Activated naive CD8-positive, alpha-beta T cell treated with anti-CD3 and anti-CD28 coated beads, Interleukin-2, amount 10 ng/mL, durations not matched to agents 7 days and 5 days (primary cell): Measurements from ENCODE around the gene CDKN2B-AS1. TPM values are rescaled to one million over a fixed set of nuclear protein-coding genes. Genes with fewer than 3 reads are reported as not detected.
A peak's percentile ranks its signal among the peaks of the same experiment; 100 is the strongest.

Experiments
- ATAC-seq: fragments of 150-1000 bp; cut with Tn5 transposase; one replicate; pipeline ENCODE4 v1.10.0; 2021; ENCODE audit warnings: low read depth, moderate library complexity
- POLR2A ChIA-PET: fragments of 350-600 bp; sonication (Branson Sonifier 250); formaldehyde crosslinking; loops from one replicate; lab custom pipeline; 2021; ENCODE audit warnings: antibody characterized with exemption; lab: Charles Lee
- DNase-seq: peaks from one replicate; pipeline ENCODE4 v3.0.0; 2021
- H3K27ac Mint-ChIP-seq: one replicate; pipeline ENCODE4 v1.8.0; 2022; ENCODE audit warnings: mild to moderate bottlenecking, mixed read lengths
- H3K27me3 Mint-ChIP-seq: one replicate; pipeline ENCODE4 v1.8.0; 2022; ENCODE audit warnings: mild to moderate bottlenecking, moderate library complexity, mixed read lengths
- H3K36me3 Mint-ChIP-seq: one replicate; pipeline ENCODE4 v1.8.0; 2021; ENCODE audit warnings: mild to moderate bottlenecking, mixed read lengths
- H3K4me1 Mint-ChIP-seq: one replicate; pipeline ENCODE4 v1.8.0; 2021; ENCODE audit warnings: mixed read lengths
- H3K4me3 Mint-ChIP-seq: one replicate; pipeline ENCODE4 v1.8.0; 2022; ENCODE audit warnings: mild to moderate bottlenecking, moderate library complexity, mixed read lengths
- H3K9me3 Mint-ChIP-seq: one replicate; pipeline ENCODE4 v1.8.0; 2021; ENCODE audit warnings: mixed read lengths
- total RNA-seq, 2 experiments: library from RNA; stranded (reverse); gene quantifications; one replicate each; pipeline ENCODE4 v1.2.3, GENCODE V29; 2021

CDKN2B-AS1 gene
- total RNA-seq, 2 experiments from 2014 or later, result 3.7 to 5.1 TPM

DNA sequence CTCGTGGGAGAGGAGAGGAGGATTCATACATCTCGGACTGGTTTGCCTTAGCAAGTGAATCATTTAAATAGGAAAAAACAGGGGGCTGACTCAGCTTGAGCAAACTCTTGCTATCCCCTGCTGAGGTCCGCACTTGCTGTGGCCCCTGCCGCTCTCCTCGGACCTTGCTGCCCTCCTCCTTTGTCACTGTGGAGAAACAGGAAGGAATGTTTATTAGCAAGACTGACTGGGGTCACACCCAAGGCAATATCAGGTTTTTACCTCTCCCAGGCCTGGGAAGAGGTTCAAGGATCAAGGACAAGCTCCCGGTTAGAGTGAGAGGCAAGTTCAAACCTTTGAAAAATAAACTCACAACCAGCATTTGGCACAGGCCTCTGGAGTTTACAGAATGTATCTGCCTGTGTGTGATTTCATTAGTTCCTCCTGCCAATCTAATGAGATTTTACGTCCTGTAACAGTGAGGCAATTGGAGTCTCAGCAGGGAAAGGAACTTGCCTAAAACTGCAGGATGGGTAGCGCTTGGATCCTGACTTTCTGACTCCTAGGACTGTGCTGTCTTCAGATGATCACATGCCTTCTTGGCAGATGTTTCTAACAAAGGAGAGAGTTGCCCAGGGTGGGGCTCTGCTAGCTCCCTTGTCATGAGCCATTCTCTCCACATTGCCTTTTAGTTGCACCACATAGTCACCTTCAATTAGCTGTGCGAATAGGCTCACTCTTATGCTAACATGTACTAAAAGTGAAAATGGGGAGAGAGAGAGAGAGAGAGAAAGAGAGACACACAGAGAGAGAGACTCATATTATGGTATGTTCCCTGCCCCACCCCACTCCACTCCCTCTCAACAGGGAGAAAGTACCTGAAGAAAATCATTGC, 123.2 kb downstream of the CDKN2B-AS1 start:
- Mint-ChIP-seq H3K9me3 (peaks cover 8% of the 10 kb centered on the region), H3K4me3 (no peak overlapping the region), H3K27ac (peak overlapping the region; percentile 74), H3K4me1 (peaks cover 24% of the 10 kb centered on the region), H3K36me3 (peaks cover 28% of the 10 kb centered on the region), H3K27me3 (peaks cover 32% of the 10 kb centered on the region)
- peak; percentile 36 for ATAC-seq
- POLR2A ChIA-PET, result interaction anchor here (0.5 to 1.2 kb wide), 4 partner anchors 37 to 315 kb away, joined by 3 to 5 read pairs (median 4); partner anchors contain the start of gene MTAP
- no peak for DNase-seq

DNA sequence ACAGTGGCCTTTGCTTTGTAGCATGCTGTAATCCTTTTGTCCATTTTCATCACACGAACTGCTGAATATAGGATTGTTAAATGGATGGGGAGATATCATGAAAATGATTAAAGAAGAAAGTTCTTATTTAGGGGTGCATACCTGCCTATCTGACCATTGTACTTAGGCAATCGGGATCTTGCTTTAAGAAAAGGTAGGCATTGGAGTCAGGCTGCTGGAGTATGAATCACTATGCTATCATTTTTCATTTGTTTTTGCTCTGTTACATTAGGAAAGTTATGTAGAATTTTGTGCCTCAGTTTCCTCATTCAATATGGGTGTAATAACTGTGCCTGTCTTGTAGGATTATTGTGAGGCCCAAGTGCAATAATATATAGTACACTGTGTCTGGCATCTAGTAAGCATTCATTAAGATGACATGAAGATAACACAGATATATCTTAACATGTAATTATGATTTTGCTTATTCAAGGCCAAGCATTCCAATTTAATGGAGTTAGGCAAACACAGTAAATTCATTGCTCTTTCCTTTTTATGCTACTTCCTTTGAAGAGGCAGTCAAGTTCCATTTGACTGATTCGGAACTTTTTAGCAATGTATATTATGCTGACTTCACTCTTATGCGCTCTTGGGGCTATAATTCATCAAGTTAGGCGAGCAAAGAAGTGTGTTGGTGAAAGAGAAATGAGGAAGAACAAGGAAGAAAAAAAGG, 124.4 kb downstream of the CDKN2B-AS1 start:
- Mint-ChIP-seq H3K27ac (peak overlapping the region; percentile 10), H3K27me3 (peaks cover 41% of the 10 kb centered on the region), H3K4me3 (peak overlapping the region; percentile 0), H3K4me1 (peaks cover 24% of the 10 kb centered on the region), H3K9me3 (peaks cover 8% of the 10 kb centered on the region), H3K36me3 (peaks cover 22% of the 10 kb centered on the region)
- DNase-seq (no peak), ATAC-seq (no peak)
- POLR2A ChIA-PET, result interaction anchor here (0.8 to 1.5 kb wide), 8 partner anchors 11 to 136 kb away, joined by 3 to 8 read pairs (median 3); partner anchors contain the start of genes CDKN2A, CDKN2B and CDKN2B-AS1

DNA sequence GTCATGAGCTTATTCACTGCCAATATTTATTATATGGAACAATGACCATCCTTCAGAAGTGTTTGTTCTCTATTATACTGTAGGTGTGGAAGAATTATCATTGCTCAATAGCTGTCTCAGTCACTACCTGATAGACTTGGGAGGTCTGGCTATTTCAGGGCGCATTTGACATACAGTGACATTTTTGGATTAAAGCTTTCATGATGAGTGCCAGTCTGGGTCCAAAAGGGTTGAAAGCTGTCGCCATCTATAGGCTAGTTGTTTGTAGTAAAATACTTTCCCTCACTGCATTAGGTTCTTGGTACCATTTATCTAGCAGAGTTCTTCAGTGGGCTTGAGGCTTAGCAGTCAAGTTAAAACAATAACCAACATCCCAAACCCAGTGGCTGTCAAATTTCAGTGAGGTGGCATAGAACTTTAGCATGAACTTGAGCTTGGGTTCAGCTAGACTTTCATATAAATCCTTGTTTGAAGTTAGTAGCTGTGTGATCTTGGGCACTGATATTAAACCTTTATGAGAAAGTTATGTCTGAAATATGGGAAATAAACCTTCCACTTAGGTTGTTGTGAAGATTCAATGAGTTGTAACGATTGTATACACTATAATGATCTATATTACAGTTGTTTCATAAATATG, 125.0 kb downstream of the CDKN2B-AS1 start:
- peak; percentile 89 for ATAC-seq
- DNase-seq, result no peak
- Mint-ChIP-seq H3K9me3 (peaks cover 5% of the 10 kb centered on the region), H3K27me3 (peaks cover 43% of the 10 kb centered on the region), H3K36me3 (peaks cover 18% of the 10 kb centered on the region), H3K27ac (peak overlapping the region; percentile 10), H3K4me1 (peaks cover 24% of the 10 kb centered on the region), H3K4me3 (peak overlapping the region; percentile 0)
- POLR2A ChIA-PET, result interaction anchor here (0.8 to 1.5 kb wide), 7 partner anchors 12 to 137 kb away, joined by 3 to 8 read pairs (median 3); partner anchors contain the start of genes CDKN2A, CDKN2B and CDKN2B-AS1

DNA sequence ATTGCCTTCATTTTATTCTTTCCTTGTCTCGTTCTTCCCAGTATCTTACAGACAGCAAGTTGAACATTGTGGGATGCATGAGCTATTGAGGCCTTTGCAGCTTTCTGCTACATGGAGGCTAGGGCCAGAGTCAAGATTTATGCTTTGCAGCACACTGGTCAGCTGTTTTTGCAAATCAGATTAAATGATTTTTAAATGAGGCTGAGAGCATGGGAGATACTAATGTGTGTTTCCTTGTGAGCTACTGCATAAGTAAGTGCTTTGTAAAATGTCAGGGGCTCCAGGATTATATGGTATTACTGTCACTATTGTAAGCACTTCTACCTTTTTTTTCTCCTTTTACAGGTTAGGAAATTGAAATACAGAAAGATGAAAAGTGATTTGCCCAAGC, 125.6 kb downstream of the CDKN2B-AS1 start:
- H3K9me3 Mint-ChIP-seq, result peaks cover 1% of the 10 kb centered on the region
- H3K4me1 Mint-ChIP-seq, result peaks cover 24% of the 10 kb centered on the region
- peaks cover 15% of the 10 kb centered on the region for H3K36me3 Mint-ChIP-seq
- peaks cover 43% of the 10 kb centered on the region for H3K27me3 Mint-ChIP-seq
- ATAC-seq (no peak), DNase-seq (no peak)
- H3K4me3 Mint-ChIP-seq, result no peak overlapping the region
- POLR2A ChIA-PET, result interaction anchor here (0.6 to 1.5 kb wide), 6 partner anchors 12 to 137 kb away, joined by 3 to 8 read pairs (median 3); partner anchors contain the start of gene CDKN2B
- H3K27ac Mint-ChIP-seq, result no peak overlapping the region

DNA sequence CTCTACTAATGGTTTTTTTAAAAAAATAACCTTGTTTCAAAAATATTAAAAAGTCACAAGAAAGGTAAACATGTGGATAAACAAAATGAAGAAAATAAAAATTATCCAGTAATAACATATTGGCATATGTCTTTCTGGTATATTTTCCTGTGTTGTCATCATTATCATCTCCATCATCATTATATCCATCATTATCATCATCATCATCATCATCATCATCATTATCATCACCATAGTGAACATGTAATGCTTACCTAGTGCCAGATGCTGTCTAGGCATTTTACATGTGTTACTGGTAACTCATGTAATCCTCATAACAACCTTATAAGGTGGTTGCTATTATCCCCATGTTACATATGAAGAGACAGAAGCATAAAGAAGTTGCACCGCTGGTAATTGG, 126.0 kb downstream of the CDKN2B-AS1 start:
- no peak overlapping the region for H3K27ac Mint-ChIP-seq
- no peaks in the 10 kb centered on the region for H3K9me3 Mint-ChIP-seq
- no peak for ATAC-seq
- H3K27me3 Mint-ChIP-seq, result peaks cover 44% of the 10 kb centered on the region
- peaks cover 24% of the 10 kb centered on the region for H3K4me1 Mint-ChIP-seq
- no peak overlapping the region for H3K4me3 Mint-ChIP-seq
- no peak for DNase-seq
- POLR2A ChIA-PET, result interaction anchor here (0.6 to 1.3 kb wide), 2 partner anchors 13 to 17 kb away, joined by 3 read pairs; no protein-coding TSS in a partner anchor
- peaks cover 14% of the 10 kb centered on the region for H3K36me3 Mint-ChIP-seq

DNA sequence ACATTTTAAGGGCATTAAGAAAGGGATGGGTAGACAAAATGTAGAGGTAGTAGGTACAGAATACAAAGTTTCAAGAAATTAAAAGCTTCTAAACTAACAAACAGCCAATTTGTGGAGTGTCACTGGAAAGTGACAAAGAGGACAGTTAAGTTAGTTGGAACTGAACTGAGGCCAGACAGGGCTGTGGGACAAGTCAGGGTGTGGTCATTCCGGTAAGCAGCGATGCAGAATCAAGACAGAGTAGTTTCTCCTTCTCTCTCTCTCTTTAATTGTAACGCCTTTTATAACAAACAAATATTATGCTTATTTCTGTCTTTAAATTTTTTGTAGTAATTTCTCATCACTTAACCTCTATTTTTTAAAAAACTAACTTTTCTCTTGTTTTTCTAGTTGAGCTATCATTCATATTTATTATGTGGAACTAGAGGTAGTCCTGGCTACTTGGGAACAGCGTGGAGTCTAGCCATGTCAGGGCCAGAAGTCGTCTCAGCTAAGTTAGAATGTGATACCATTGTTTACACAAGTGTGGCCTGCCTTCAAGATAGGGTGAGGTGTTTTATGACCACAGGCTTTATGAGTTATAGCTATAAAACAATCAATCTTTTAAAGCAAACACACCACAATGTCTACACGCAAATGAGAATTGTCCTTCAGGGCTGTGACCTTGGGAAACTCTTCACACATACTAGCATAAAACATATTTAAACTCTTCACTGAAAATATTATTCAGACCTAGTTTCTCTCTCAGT, 129.8 kb downstream of the CDKN2B-AS1 start:
- Mint-ChIP-seq H3K9me3 (no peaks in the 10 kb centered on the region), H3K4me1 (peaks cover 7% of the 10 kb centered on the region), H3K4me3 (no peak overlapping the region), H3K27ac (no peak overlapping the region), H3K36me3 (no peaks in the 10 kb centered on the region), H3K27me3 (peaks cover 47% of the 10 kb centered on the region)
- ATAC-seq, result no peak
- DNase-seq, result no peak
- POLR2A ChIA-PET, result no interaction called here

DNA sequence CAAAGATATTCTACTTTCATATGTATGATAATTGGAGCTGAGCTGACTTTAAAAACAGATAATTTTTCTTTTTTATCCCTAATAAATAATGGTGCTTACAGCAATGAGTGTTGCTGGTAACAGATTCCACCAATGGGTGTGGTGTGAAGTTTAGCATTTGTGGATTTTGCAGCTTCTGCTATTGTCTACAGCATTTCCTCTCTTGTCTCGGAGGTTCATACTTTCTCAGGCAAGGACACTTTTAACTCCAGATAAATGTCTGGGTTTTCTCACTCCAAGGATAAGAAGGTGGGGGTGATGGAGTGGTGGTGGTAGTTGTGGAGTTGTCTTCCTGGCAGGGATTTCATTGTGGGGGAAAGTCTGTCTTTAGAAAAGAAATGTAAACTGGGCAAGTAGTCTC, 134.5 kb downstream of the CDKN2B-AS1 start:
- Mint-ChIP-seq H3K27me3 (peaks cover 32% of the 10 kb centered on the region), H3K4me3 (no peak overlapping the region), H3K4me1 (no peaks in the 10 kb centered on the region), H3K36me3 (no peaks in the 10 kb centered on the region), H3K27ac (no peak overlapping the region), H3K9me3 (no peaks in the 10 kb centered on the region)
- ATAC-seq, result no peak
- POLR2A ChIA-PET, result no interaction called here
- no peak for DNase-seq

DNA sequence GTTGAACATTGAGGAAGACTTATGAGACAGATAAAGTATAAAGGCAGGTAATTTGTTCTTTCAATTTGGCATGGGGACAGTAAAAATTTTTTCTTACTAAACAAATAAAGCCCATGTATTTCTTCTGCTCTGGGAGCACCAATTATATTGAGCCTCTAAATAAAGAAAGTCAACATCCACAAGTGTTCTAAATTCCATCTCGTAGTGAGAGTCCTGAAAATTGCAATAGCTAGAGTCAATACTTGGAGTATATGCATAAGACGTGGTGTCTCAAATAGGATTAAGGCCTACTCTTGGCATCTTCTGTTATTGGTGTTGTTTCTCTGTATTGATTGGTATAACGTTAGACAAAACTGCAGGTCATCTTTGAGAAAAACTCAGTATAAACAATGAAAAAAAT, 135.0 kb downstream of the CDKN2B-AS1 start:
- POLR2A ChIA-PET, result no interaction called here
- H3K27ac Mint-ChIP-seq, result no peak overlapping the region
- H3K36me3 Mint-ChIP-seq, result no peaks in the 10 kb centered on the region
- peaks cover 29% of the 10 kb centered on the region for H3K27me3 Mint-ChIP-seq
- H3K4me3 Mint-ChIP-seq, result no peak overlapping the region
- ATAC-seq (no peak), DNase-seq (no peak)
- no peaks in the 10 kb centered on the region for H3K9me3 Mint-ChIP-seq
- H3K4me1 Mint-ChIP-seq, result no peaks in the 10 kb centered on the region

DNA sequence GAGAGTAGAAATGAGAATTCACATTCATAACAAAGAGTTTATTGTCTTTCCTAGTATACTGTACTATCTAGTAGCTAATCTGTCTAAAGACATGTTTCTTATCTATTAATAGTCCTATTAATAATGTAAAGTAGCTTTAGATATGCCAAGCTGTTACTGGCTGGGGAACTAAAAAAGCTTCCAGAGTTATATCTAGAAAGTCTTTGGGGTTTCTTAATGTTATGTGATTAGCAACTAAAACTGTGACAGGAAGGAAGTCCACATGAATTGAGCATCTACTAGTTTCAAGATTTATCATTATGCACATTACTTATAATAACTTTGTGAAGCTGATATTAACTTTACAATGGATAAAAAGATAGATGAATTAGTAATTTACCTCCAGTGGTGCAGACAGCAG, 137.2 kb downstream of the CDKN2B-AS1 start:
- H3K9me3 Mint-ChIP-seq, result no peaks in the 10 kb centered on the region
- POLR2A ChIA-PET, result no interaction called here
- no peak overlapping the region for H3K27ac Mint-ChIP-seq
- no peak for ATAC-seq
- peaks cover 36% of the 10 kb centered on the region for H3K27me3 Mint-ChIP-seq
- no peak for DNase-seq
- H3K4me3 Mint-ChIP-seq, result no peak overlapping the region
- no peaks in the 10 kb centered on the region for H3K36me3 Mint-ChIP-seq
- H3K4me1 Mint-ChIP-seq, result peaks cover 3% of the 10 kb centered on the region

DNA sequence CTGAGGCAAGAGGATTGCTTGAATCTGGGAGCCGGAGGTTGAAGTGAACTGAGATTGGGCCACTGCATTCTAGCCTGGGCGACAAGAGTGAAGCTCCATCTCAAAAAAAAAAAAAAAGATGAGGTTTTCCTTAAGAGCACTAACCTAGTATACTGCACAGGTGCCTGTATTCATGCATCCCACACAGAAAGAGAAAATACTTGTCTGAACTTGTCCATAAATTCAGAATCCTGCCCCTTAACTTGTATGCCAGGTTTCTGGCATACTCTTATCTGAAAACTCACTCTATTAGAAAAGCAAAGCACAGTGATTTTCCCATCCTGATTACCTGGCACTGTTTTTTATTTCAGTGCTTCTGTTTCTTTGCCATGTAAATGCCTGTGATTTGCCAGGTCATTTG, 139.8 kb downstream of the CDKN2B-AS1 start:
- Mint-ChIP-seq H3K27ac (no peak overlapping the region), H3K4me3 (no peak overlapping the region), H3K36me3 (no peaks in the 10 kb centered on the region), H3K27me3 (peaks cover 40% of the 10 kb centered on the region), H3K4me1 (peaks cover 3% of the 10 kb centered on the region), H3K9me3 (no peaks in the 10 kb centered on the region)
- ATAC-seq (no peak), DNase-seq (no peak)
- POLR2A ChIA-PET, result interaction anchor here (0.6 kb wide), 1 partner anchor 54 kb away, joined by 3 read pairs; no protein-coding TSS in a partner anchor

DNA sequence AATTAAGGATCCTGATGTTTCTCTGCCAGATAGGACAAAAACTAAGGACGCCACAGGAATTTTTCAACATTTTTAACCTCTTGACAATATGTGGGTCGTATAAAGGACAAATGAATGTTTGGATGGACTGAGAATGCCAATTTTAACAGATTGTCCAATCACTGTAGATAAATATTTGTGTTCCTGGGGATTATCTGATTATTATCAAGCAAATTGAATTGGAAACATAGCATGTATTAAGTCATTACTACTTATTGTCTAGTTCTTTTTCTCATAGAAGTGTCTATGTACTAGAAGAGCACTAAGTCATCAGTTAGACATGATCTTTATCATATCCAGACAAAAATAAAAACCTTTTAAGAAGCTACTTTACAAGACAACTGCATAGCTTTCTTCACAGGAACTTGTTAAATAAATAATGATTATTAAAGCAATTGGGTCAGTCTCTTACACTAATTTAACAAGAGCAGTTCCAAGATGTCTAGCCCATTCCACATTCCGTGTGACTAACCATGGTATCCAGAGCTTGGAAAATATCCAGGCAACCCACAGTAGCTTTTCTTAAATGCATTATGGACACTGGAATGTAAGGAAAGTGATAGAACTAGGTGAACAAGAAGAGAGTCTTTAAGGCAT, 142.0 kb downstream of the CDKN2B-AS1 start:
- H3K4me1 Mint-ChIP-seq, result peaks cover 3% of the 10 kb centered on the region
- no peaks in the 10 kb centered on the region for H3K9me3 Mint-ChIP-seq
- H3K4me3 Mint-ChIP-seq, result no peak overlapping the region
- H3K27ac Mint-ChIP-seq, result no peak overlapping the region
- POLR2A ChIA-PET, result no interaction called here
- no peak for ATAC-seq
- no peak for DNase-seq
- H3K36me3 Mint-ChIP-seq, result peaks cover 1% of the 10 kb centered on the region
- H3K27me3 Mint-ChIP-seq, result peaks cover 52% of the 10 kb centered on the region

DNA sequence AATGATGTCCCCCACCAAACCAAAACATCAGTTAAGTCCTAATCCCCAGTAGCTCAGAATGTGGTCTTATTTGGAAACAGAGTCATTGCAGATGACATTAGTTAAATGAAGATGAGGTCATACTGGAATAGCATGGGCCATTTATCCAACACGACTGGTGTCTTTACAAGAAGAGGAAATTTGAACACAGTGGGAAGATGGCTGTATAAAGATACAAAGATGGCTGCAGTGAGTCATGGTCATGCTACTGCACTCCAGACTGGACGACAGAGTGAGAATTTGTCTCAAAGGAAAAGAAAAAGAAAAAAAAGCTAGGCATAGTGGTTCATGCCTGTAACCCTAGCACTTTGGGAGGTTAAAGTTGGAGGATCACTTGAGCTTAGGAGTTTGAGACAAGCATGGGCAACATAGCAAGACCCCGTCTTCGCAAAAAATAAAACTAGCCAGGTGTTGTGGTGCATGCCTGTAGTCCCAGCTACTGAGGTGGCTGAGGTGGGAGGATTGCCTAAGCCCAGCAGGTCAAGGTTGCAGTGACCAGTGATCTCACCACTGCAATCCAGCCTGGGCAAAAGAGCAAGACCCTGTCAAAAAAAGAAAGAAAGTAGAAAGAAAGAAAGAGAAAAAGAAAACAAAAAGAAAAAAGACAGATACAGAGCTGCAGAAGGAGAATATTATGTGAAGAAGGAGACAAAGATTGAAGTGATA, 144.5 kb downstream of the CDKN2B-AS1 start:
- peaks cover 1% of the 10 kb centered on the region for H3K36me3 Mint-ChIP-seq
- no peaks in the 10 kb centered on the region for H3K9me3 Mint-ChIP-seq
- POLR2A ChIA-PET, result no interaction called here
- no peak overlapping the region for H3K27ac Mint-ChIP-seq
- peaks cover 3% of the 10 kb centered on the region for H3K4me1 Mint-ChIP-seq
- H3K4me3 Mint-ChIP-seq, result no peak overlapping the region
- H3K27me3 Mint-ChIP-seq, result peaks cover 60% of the 10 kb centered on the region
- ATAC-seq (no peak), DNase-seq (no peak)
